GM19438 (cell line): ENCODE data around the gene SLC6A18.
"Not testable (repeated sequence)": the region's sequence is repeated elsewhere in the genome, so short reads cannot be mapped to it uniquely, and the experiment has no call there.

Source experiments
- ATAC-seq: cut with Tn5 transposase; IDR thresholded peaks from one replicate; pipeline ENCODE4 v1.9.1; 2021; ENCODE audit warnings: low read depth; ENCODE audit not compliant: unreplicated experiment

The SLC6A18 gene

DNA sequence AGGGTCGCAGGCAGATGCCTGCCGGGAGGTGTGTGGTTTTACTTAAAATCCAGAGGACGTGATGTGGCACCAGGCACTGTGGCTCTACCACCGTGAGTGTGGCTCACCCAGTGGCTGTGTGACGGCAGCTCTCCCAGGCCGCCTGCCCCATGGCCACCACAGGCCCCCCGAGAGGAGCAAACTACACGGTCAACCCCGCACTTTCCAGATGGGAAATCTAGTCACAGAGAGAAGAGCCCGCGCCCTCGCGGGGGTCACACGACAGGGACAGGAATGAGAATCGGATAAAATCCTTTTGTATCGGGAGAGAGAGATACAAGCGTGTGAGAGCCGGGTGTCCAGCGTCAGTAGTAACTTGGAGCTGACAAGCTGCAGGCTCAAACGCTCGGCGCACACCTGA, 45.2 kb downstream of the SLC6A18 start:
- ATAC-seq: no peak

- ATAC-seq: no peak
Measured at GRCh38 chr5:1270933-1271914, 46.0 kb downstream of the SLC6A18 start.

DNA sequence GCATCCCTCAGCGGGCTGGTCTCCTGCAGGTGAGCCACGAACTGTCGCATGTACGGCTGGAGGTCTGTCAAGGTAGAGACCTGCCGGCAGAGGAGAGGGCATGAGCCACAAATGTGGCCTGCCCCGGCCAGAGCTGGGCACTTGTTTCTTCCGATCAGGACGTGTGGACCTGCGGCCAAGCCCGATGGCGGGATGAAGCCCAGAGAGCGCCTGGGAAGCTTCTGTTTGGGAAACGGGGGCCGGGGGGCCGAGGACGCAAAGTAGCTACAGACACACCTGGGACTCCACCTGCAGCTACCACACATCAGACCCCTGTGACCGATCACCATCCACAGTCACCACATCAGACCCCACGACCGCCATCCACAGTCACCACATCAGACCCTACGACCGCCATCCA, 47.0 kb downstream of the SLC6A18 start:
- no peak for ATAC-seq

- ATAC-seq: no peak
Measured at GRCh38 chr5:1273745-1274144, 48.6 kb downstream of the SLC6A18 start.

DNA sequence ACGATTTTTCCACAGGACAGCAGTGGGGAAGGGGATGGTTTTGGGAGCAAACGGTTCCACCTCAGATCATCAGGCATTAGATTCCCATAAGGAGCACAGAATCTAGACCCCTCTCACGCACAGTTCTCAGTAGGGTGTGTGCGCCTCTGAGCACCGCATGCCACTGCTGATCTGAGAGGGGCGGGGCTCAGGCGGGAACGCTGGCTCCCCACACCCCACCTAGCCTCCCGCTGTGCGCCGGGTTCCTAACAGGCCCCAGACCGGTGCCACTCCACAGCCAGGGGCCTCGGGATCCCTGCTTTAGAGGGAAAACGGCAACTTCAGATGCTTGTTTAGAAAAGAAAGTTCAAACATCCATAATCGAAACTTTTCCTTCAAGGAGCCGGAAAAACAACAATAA, 49.3 kb downstream of the SLC6A18 start:
- no peak for ATAC-seq

GRCh38 chr5:1275397-1276391, 50.5 kb downstream of the SLC6A18 start:
- ATAC-seq: not testable (repeated sequence)

DNA sequence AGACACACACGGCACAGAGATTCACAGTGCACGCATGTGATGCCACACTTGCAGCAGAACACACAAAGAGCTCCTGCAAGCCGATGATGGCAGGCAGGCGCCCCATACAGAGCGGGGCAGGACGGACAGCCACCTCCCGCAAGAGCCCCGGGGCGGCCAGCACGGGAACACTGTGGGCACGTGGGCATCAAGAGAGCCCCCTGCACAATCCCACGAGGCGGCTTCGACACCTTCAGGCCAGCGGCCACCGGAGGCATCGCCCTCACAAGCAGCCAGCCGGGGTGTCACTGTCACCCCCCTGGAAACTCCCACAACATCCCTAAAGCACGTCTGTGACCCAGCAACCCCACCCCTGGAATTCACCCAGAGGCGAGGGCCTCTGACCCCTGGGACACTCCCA, 51.7 kb downstream of the SLC6A18 start:
- no peak for ATAC-seq

DNA sequence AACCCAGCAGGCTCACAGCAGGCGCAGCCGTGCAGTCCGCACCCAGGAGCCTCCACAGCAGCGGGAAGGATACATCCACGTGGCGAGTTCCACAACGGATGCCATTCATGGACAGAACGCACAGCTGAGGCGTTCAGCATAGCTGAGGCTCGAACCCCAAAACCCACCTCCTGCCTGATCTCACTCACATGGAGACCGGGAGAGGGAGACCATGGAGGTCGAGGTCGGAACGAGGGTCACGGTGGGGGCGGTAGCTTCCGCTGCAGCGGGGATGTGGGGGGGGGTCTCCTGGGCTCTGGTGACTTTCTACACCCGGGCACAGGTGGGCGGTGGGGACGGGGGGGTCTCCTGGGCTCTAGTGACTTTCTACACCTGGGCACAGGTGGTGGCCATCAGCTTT, 52.1 kb downstream of the SLC6A18 start:
- no peak for ATAC-seq

- no peak for ATAC-seq
Measured at GRCh38 chr5:1277781-1278180, 52.6 kb downstream of the SLC6A18 start.

DNA sequence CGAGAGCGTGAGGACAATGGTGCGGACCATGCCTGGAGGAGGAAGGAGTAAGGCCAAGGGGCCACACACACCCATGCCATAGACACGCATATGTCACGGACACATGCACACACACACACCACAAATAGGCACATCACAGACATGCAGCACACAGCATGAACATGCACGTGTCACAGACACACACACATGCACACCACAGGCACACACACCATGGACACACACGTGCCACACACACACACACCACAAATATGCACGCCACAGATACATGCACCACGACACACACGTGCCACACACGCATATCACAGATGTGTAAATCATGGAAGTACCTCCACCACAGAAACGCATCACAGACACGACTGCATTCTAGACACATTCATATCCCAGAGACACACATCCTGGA, 53.0 kb downstream of the SLC6A18 start:
- no peak for ATAC-seq

DNA sequence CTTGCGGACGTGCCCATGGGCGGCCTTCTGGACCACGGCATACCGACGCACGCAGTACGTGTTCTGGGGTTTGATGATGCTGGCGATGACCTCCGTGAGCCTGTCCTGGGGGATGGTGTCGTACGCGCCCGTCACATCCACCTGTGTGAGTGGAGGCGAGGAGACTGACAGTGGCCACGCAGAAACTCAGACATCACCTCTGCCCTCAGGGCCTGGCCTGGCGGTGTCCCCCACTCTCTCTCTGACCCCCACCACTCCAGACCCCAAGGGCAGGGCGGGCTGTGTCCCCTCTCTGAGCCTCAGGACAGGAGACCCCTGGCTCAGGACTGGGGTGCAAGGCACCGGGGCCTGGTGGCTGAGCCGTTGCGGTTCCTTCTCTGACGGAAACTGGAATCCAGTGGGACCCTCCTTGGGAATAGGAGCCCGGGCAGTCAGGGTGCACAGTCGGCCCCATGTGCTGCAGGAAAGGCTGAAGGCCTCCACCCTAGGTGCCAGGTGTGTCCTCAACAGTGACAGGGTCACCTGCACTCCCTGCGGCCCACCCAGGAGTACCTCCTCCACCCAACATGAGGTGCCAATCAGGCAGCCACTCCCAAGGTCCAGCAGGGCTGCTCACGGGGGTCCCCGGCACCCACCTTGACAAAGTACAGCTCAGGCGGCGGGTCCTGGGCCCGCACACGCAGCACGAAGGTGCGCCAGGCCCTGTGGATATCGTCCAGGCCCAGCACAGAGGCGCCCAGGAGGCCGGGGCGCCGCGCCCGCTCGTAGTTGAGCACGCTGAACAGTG, 53.7 kb downstream of the SLC6A18 start:
- ATAC-seq: no peak

GRCh38 chr5:1279443-1280151, 54.4 kb downstream of the SLC6A18 start:
- ATAC-seq: no peak

GRCh38 chr5:1280177-1281037, 55.2 kb downstream of the SLC6A18 start:
- no peak for ATAC-seq

GRCh38 chr5:1281038-1281882, 56.1 kb downstream of the SLC6A18 start:
- ATAC-seq: no peak

DNA sequence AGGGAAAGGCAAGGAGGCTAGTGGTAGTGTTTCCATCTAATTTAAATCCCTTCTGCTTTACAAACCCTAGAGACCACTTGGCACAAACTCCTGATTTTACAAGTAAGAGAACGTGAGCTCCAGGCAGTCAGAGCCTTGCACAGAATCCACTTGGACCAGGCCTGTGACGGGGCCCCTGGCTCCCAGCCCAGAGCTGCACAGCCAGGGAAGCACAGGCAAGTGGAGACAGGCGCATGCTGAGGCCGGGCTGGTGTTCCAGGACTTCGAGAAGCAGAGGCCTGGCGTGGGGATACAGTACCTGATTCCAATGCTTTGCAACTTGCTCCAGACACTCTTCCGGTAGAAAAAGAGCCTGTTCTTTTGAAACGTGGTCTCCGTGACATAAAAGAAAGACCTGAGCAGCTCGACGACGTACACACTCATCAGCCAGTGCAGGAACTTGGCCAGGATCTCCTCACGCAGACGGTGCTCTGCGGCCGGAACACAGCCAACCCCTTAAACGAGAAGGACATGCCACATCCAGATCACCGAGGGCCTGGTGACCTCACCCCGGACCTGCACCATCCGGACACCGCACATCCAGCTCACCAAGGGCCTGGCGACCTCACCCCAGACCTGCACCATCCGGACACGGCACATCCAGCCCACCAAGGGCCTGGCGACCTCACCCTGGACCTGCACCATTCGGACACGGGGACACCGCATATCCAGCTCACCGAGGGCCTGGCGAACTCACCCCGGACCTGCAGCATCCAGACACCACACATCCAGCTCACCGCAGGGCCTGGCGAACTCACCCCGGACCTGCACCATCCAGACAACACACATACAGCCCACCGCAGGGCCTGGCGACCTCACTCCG, 57.2 kb downstream of the SLC6A18 start:
- no peak for ATAC-seq

- not testable (repeated sequence) for ATAC-seq
Measured at GRCh38 chr5:1282993-1283728, 58.0 kb downstream of the SLC6A18 start.
